Stimulated activated CD4-positive, alpha-beta T cell treated with anti-CD3 and anti-CD28 coated beads, Interleukin-1b, Interleukin-23, amount 100 ng/mL, for 1 hour (primary cell): ENCODE data around the gene UBE2Q2.

Source experiments
- DNase-seq, 2 donors: peaks; one replicate each; pipeline ENCODE4 v3.0.0-alpha.2; 2020; ENCODE audit warnings: low read depth in 2 of 2

UBE2Q2 gene

GRCh38 chr15:75923756-75924155 lies 80.5 kb downstream of the UBE2Q2 start:
- no peak for DNase-seq

- no peak for DNase-seq
Measured at GRCh38 chr15:75924576-75924975, 81.3 kb downstream of the UBE2Q2 start.

- no peak for DNase-seq
Measured at GRCh38 chr15:75925440-75925839, 82.2 kb downstream of the UBE2Q2 start.

DNA sequence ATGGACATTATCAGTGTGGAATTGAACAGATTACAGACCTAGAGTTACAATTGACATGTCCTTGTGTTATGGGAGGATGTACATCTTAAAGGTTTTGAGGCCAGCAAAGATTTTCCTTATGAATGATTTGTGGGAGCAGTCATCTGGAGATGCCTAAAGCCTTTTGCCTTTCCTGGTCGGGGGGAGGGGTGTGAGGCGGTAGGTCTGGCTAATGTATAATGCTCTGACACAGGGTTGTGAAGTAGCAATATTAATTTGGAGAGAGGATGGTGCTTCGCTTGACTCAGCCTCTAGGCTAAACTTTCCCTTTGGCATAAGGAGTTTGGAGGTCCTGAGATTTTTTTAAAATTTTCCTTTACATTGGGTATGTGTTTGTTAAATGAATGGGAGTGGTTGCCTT lies 83.7 kb downstream of the UBE2Q2 start:
- DNase-seq = no peak

- no peak for DNase-seq
Measured at GRCh38 chr15:75927601-75928000, 84.4 kb downstream of the UBE2Q2 start.

GRCh38 chr15:75928680-75929608 lies 85.7 kb downstream of the UBE2Q2 start:
- DNase-seq = no peak

DNA sequence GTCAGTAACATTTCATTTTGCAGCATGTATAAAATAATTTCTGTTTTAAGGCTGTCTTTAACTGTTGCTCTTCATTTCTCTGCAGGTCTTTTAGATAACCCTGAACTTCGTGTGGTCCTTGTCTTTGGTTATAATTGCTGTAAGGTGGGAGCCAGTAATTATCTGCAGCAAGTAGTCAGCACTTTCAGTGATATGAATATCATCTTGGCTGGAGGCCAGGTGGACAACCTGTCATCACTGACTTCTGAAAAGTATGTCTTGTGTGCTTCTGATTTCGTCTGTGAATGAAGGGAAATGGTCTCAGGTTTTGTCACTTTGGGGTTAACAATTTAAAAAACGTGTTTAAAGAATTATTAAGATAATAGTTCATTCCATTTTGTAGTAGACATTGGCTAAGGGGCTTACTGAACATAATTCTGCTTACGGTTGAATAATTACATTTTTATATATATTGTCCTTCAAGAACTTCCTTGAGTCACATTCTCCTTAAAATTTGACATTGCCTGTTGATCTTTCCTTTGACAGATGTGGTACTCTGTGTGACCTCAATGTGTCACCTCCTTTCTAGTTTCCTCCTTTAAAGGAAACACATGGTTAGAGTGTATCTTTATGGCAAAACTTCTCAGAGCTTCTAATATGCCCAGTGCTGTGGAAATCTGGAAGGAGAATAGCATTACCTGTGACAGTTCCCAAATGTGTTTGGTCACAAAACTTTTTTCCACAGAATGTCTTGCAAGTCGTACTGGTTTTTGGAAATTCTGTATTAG lies 86.7 kb downstream of the UBE2Q2 start:
- DNase-seq = no peak

GRCh38 chr15:75930866-75931265 lies 87.6 kb downstream of the UBE2Q2 start:
- no peak for DNase-seq

DNA sequence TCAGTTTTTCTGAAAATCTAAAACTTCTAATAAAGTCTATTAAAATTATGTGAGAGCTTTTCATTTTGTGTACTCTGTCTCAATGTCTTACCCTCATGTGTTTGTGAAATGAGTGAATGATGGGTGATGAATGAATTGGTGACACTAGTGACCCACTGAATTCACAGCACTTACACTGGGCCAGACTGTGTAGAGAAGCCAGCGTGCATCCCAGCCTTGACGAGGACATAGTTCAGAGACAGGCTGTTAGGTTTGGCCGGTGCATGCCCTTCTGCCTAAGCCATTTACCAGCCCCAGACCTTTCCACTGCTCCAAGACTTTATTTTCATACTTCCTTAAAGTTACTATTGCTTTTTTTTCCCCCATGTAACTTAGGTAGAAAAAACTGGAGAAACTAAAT lies 99.2 kb downstream of the UBE2Q2 start:
- no peak for DNase-seq

DNA sequence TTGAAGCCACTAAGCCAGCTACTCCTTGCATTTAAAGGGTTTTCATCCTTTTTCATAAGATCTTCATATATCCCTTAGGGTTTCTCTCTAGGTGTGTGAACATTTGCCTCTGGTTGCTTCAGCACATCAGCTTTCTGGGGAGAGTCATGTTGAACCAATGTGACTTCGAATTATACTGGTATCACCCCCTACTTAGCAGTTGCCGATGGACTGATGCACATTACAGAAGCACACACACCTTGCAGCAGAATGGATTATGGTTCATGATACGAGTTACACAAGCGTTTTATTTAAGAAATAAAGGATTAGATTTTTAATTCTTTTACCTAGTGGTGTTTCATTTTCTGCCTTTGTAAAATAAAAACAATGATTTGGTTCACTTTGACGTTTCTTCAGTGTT lies 100.0 kb downstream of the UBE2Q2 start:
- no peak for DNase-seq

GRCh38 chr15:75943713-75944215 lies 100.5 kb downstream of the UBE2Q2 start:
- DNase-seq = no peak

GRCh38 chr15:75945953-75946352 lies 102.7 kb downstream of the UBE2Q2 start:
- DNase-seq = no peak

DNA sequence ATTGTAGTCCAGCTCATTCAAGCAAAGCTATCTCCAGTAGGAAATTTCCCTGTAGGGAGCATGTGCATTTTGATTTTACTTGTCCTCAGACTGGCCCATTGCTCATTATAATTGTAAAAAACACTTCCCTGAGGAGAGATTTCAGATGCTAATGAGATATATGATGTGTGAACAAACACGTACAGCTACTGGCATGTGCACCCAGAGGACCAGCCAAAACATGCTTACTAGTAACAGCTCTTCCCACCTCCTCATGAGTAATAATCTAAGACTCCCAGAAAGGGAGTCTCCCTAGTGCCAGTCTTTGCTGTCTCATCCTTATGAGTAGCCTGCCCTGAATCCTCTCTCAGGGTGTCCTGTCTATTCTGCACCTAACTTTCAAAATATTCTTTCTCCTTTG lies 103.8 kb downstream of the UBE2Q2 start:
- no peak for DNase-seq

DNA sequence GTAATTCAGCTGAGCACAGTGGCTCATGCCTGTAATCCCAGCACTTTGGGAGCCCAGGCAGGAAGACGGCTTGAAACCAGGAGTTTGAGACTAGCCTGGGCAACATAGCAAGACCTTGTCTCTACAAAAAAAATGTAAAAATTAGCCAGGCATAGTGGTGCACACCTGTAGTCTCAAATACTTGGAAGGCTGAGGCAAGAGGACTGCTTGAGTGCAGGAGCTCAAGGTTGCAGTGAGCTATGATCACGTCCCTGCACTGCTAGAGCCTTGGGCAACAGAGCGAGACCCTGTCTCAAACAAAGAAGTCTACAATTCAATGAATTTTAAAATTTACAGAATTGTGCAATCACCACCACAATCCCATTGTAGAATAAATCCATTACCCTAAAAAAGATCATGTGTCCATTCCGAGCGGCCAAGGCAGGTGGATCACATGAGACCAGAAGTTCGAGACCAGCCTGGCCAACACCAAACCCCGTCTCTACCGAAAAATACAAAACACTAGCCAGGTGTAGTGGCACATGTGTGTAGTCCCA lies 105.6 kb downstream of the UBE2Q2 start:
- DNase-seq = no peak
